HG02610 (cell line): Measurements from ENCODE around the gene DCLK1.

Source experiments
- ATAC-seq: cut with Tn5 transposase; IDR thresholded peaks from one replicate; pipeline ENCODE4 v1.9.1; 2021; ENCODE audit warnings: mild to moderate bottlenecking, moderate library complexity; ENCODE audit not compliant: unreplicated experiment

Gene DCLK1

GRCh38 chr13:35838356-35838755 lies 292.8 kb downstream of the DCLK1 start:
- no peak for ATAC-seq

GRCh38 chr13:35836446-35836845 lies 294.7 kb downstream of the DCLK1 start:
- no peak for ATAC-seq

GRCh38 chr13:35835989-35836388 lies 295.2 kb downstream of the DCLK1 start:
- no peak for ATAC-seq

- ATAC-seq: no peak
These were observed 297.4 kb downstream of the DCLK1 start for GRCh38 chr13:35833608-35834275.

- no peak for ATAC-seq
These were observed 298.2 kb downstream of the DCLK1 start for GRCh38 chr13:35833031-35833430.

- ATAC-seq: no peak
These were observed 298.6 kb downstream of the DCLK1 start for GRCh38 chr13:35832551-35832950.

GRCh38 chr13:35830850-35831450 lies 300.2 kb downstream of the DCLK1 start:
- ATAC-seq: no peak

GRCh38 chr13:35826626-35827254 lies 304.4 kb downstream of the DCLK1 start:
- no peak for ATAC-seq

GRCh38 chr13:35824825-35825224 lies 306.4 kb downstream of the DCLK1 start:
- no peak for ATAC-seq

- no peak for ATAC-seq
These were observed 306.8 kb downstream of the DCLK1 start for GRCh38 chr13:35824395-35824794.

GRCh38 chr13:35822666-35823065 lies 308.5 kb downstream of the DCLK1 start:
- no peak for ATAC-seq

GRCh38 chr13:35818633-35819067 lies 312.5 kb downstream of the DCLK1 start:
- no peak for ATAC-seq

- ATAC-seq: no peak
These were observed 313.3 kb downstream of the DCLK1 start for GRCh38 chr13:35817642-35818607.

GRCh38 chr13:35814605-35815011 lies 316.6 kb downstream of the DCLK1 start:
- no peak for ATAC-seq

- ATAC-seq: no peak
These were observed 318.4 kb downstream of the DCLK1 start for GRCh38 chr13:35812736-35813135.

- ATAC-seq: no peak
These were observed 320.9 kb downstream of the DCLK1 start for GRCh38 chr13:35810321-35810720.

- no peak for ATAC-seq
These were observed 322.3 kb downstream of the DCLK1 start for GRCh38 chr13:35808846-35809245.

GRCh38 chr13:35804901-35805300 lies 326.3 kb downstream of the DCLK1 start:
- ATAC-seq: no peak

GRCh38 chr13:35797991-35798390 lies 333.2 kb downstream of the DCLK1 start:
- ATAC-seq: no peak

- ATAC-seq: no peak
These were observed 333.9 kb downstream of the DCLK1 start for GRCh38 chr13:35797244-35797643.

- no peak for ATAC-seq
These were observed 334.6 kb downstream of the DCLK1 start for GRCh38 chr13:35796623-35797022.
